ENCODE data around the gene RCCD1.

Gene RCCD1

DNA sequence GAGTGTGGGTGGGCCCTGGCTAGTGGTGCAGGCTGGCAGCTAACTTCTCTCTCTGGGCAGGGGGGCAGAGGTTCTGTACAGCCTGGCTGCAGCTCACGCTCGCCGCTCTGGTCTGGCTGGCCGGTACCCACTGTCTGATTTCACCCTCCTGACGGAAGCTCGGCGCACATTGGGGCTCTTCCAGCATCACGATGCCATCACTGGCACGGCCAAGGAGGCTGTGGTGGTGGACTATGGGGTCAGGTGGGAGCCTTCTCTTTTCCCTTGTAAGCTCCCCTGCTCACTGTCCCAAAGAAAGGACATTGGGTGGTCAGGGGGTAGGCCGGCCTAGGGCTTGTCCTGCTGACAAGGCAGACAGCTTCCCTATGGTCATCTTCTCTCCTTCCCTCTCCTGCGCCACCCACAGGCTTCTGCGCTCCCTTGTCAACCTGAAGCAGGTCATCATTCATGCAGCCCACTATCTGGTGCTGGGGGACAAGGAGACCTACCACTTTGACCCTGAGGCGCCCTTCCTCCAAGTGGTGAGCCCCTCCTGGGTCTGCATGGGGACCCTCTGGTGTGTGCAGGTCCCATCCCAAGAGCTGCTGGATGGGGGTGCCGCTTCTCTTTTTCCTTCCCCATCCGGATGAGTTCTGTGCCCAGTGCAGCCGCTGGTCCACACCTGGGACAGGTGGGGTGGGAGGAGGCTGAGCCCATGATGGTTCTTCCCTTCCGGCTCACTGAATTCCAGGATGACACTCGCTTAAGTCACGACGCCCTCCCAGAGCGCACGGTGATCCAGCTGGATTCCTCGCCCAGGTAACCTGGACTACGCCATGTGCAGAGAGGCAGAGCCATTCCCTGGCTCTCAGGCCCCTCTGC lies 44.0 kb upstream of the RCCD1 start:
- DNase-seq (ENCODE audit: low spot score) = no peak
- TF ChIP-seq, protein P1, sequence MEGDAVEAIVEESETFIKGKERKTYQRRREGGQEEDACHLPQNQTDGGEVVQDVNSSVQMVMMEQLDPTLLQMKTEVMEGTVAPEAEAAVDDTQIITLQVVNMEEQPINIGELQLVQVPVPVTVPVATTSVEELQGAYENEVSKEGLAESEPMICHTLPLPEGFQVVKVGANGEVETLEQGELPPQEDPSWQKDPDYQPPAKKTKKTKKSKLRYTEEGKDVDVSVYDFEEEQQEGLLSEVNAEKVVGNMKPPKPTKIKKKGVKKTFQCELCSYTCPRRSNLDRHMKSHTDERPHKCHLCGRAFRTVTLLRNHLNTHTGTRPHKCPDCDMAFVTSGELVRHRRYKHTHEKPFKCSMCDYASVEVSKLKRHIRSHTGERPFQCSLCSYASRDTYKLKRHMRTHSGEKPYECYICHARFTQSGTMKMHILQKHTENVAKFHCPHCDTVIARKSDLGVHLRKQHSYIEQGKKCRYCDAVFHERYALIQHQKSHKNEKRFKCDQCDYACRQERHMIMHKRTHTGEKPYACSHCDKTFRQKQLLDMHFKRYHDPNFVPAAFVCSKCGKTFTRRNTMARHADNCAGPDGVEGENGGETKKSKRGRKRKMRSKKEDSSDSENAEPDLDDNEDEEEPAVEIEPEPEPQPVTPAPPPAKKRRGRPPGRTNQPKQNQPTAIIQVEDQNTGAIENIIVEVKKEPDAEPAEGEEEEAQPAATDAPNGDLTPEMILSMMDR (IDR thresholded peaks at IDR 0.05; ENCODE audit: extremely low read depth, missing control alignments) = no peak

DNA sequence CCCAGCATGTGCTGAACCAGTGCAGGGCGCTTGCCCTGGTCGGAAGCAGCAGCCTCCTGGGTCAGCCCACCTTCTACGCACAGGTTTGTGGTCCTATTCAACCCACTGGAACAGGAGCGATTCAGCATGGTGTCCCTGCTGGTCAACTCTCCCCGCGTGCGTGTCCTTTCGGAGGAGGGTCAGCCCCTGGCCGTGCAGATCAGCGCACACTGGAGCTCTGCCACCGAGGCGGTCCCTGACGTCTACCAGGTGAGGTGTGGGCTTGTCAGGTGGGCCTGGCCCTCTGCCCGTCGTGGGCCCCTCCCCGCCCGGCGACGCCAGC lies 43.4 kb upstream of the RCCD1 start:
- no peak for DNase-seq (ENCODE audit: low spot score)
- TF ChIP-seq, protein P1 (IDR thresholded peaks at IDR 0.05; ENCODE audit: extremely low read depth, missing control alignments) = no peak

DNA sequence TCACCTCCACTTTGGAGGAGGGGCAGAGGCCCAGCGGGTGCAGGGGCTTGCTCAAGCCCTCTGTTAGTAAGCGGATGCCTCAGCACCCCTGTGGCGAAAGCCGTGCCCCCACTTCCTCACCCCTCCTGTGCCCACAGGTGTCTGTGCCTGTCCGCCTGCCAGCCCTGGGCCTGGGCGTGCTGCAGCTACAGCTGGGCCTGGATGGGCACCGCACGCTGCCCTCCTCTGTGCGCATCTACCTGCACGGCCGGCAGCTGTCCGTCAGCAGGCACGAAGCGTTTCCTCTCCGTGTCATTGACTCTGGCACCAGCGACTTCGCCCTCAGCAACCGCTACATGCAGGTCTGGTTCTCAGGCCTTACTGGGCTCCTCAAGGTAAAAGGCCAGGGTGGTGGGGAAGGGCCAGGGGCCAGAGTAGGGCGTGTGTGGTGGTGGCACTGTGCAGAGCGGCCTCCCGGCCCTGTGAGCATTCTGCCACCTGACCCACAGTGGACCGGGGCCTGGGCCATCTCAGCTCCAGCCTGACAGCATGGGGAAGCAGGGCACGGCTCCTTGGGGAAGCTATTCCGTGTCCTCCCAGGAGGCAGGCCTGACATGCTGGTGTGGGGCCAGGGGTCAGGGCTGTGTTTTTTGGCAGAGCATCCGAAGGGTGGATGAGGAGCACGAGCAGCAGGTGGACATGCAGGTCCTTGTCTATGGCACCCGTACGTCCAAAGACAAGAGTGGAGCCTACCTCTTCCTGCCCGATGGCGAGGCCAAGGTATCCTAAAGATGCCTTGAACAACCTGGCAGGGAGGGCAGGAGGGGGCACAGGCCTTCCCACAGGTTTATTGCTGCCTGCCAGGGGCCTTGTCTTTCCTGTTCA lies 42.5 kb upstream of the RCCD1 start:
- DNase-seq (ENCODE audit: low spot score) = no peak
- TF ChIP-seq, protein P1 (IDR thresholded peaks at IDR 0.05; ENCODE audit: extremely low read depth, missing control alignments) = no peak

DNA sequence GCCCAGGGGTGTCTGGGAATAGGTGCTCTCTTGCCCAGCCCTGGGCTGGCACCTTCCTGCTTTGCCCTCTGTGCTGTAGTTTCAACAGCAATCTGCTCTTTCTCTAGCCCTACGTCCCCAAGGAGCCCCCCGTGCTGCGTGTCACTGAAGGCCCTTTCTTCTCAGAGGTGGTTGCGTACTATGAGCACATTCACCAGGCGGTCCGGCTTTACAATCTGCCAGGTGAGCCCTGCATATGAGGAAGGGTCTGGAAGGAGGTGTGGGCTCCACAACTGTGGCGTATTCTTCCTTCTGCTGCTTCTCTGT lies 42.0 kb upstream of the RCCD1 start:
- TF ChIP-seq, protein P1 (IDR thresholded peaks at IDR 0.05; ENCODE audit: extremely low read depth, missing control alignments) = no peak
- DNase-seq (ENCODE audit: low spot score) = no peak

DNA sequence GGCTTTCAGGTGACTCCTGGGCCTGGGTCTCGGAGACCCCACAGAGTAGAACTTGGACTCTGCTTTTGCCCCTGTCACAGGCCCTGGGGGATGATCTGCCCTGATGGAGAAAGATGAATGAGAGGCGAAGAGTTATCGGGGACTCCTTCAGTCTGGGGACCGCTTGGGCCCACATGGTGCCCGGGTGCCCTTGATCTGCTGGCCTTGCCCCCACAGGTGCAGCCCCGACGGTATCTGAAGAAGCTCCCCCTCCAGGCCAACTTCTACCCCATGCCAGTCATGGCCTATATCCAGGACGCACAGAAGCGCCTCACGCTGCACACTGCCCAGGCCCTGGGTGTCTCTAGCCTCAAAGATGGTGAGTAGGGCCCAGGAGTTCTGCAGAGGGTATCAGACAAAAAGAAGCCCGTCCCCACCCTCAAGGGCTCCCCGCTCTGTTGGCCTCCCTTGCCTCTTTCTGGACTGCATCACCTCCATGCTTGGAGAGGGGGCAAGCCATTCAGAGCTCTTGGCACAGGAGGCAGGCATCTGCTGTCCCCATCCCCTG lies 41.2 kb upstream of the RCCD1 start:
- TF ChIP-seq, protein P1 (IDR thresholded peaks at IDR 0.05; ENCODE audit: extremely low read depth, missing control alignments) = no peak
- DNase-seq (ENCODE audit: low spot score) = no peak

DNA sequence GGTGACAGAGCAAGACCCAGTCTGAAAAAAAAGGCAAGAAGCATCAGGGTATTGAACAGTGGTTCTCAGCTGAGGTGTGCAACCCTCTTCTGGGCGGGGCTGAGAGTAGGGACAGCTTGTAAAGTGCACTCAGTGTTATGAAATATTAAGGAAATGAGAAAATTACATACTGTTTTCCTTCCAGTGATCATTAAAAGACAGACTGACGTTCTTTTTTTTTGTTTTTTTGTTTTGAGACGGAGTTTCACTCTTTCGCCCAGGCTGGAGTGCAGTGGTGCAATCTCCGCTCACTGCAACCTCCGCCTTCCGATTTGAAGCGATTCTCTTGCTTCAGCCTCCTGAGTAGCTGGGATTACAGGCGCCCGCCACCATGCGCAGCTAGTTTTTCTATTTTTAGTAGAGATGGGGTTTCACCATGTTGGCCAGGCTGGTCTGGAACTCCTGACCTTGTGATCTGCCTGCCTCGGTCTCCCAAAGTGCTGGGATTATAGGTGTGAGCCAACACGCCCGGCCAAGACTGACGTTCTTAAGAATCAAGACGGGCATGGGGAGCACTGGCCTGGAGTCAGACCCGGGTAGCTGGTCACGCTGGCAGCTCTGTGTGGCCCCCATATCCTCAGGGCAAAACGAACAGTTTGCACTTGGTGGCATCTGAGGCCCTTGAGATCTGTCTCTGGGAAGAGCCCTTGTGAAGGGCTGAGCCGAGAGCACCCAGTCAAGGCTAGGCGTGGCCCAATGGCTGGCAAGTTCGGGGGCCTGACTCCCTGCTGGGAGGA lies 40.2 kb upstream of the RCCD1 start:
- DNase-seq (ENCODE audit: low spot score) = no peak
- TF ChIP-seq, protein P1 (IDR thresholded peaks at IDR 0.05; ENCODE audit: extremely low read depth, missing control alignments) = no peak

Data from GM20000 (cell line).